Pulmonary artery endothelial cell (primary cell): ENCODE data around the gene RPS14. TPM values are rescaled to one million over a fixed set of nuclear protein-coding genes. Genes with fewer than 3 reads are reported as not detected.
"Not testable (repeated sequence)": the region's sequence is repeated elsewhere in the genome, so short reads cannot be mapped to it uniquely, and the experiment has no call there.

Source experiments
- DNase-seq: peaks from one replicate; pipeline ENCODE4 v3.0.0-alpha.2; 2011; ENCODE audit warnings: low read depth, low spot score
- total RNA-seq: library from RNA; depleted of rRNA; stranded (reverse); fragments of >200 nt; gene quantifications from 2 replicates; pipeline ENCODE4 v1.2.3, GENCODE V29; 2014

RPS14 gene
- total RNA-seq, 1 donor from 2014 or later, result 2,829 TPM

DNA sequence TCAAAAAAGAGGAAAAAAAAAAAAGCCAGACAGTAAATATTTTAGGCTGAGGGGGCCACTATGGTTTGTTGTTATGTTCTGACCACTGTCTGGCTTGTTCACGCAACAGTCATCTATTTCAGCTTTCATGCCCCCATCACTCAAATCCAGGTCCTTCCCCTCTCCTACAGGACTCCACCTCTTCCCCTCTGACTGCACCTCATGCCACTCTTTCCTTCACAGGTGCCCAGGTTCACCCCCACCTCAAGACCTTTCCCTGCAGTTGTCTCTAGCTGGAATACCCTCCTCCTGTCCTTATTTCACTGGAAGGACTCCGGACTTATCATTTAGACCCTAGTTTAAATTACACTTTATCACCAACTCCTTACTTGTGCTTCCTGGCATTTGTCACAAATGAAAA lies 3.5 kb downstream of the RPS14 start:
- no peak for DNase-seq

DNA sequence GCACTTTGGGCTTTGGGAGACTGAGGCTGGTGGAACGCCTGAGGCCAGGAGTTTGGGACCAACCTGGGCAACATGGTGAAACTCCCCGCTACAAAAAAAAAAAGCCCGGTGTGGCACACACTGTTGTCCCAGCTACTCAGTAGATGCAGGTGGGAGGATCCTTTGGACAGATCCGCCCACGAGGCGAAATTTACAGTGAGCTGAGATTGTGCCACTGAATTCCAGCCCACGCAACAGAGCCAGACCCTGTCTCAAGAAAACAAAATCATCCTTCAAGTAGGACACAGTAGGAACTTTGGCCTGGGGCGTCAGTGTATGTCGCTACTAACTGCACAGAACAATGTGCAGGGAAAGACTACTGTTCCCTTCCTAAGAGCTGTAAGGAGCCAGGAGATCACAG lies 4.8 kb downstream of the RPS14 start:
- no peak for DNase-seq

DNA sequence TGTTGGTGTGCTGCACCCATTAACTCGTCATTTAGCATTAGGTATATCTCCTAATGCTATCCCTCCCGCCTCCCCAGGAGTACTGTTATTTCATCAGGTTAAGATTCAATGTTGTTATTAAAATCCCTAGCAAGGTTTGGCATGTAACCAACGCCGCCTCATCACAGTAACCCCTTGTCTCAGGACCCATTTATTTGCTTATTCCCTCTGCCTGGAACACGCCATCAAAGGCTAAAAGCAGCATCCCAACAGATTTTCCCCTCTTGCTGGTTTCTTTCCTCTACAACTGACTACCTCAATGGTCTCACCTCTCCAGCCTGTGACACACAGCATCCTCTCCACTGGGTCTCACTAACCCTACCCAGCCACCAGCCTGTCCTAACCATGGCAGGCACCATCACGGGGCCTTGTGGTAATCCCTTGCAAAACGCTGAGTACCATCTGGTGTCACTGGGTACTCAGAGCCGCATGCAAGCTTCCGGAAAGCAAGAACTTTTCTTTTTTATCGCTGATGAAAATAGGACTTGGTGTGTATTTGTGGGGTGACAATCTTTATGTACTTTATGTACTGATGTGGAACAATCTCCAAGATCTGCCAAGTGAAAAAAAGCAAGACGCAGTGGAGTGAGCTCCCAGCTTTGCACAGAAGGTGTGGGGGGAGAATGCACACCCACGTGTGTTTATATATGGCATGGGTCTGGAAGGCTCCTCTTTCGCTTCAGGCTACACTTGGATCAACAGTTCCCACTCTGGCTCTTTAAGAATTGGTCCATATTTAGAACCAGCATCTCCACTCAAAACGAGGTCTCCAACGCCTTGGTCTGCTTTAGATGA lies 6.1 kb downstream of the RPS14 start:
- DNase-seq, result no peak

DNA sequence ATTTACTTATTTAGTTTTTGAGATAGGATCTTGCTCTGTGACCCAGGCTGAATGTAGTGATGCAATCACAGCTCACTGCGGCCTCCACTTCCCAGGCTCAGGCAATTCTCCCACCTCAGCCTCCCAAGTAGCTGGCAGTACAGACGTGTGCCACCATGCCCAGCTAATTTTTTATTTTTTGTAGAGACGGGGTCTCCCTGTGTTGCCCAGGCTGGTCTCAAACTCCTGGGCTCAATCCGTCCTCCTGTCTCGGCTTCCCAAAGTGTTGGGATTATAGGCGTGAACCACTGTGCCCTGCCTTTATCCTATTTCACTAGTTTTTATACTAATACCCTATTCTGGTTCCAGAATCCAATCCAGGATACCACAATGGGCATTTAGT lies 6.8 kb downstream of the RPS14 start:
- DNase-seq, result no peak

DNA sequence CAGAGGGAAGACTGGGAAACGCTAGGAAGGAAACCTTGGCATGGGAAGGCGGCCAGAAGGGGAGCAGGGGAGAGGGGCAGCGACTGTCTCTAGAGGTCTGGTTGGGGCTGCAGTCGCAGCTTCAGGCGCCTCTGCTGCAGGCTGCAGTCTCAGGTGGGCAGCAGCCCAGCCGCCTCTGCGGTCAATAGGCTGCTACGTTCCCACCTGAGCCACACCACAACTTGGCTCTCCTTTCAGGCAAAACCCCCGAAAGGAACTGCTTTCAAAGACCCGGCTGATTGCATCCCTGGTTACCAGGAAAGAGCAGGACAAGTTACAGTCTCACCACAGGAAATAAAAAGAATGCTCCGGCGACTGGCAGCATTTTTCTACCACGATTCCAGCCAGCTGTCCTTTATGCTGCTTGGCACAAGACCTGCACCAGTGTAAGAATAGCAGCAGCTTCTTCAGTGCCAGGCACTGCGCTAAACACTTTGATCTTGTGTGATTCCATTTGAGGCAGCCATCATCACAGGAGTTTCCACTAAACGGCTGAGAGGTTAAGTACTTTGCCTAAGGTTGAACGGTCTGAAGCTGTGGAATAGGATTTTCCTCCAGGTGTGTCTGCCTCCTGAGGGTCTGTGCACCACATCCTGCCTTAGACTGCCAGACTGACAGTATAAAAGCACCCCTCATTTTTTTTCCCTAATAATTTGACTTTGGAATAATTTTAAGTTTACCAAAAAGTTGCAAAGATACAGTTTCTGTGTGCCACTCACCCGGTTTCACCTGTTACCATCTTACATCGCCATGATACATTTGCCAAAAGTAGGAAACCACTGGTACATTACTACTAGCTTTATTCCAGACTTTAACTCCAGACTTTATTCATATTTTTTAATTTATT lies 7.5 kb downstream of the RPS14 start:
- DNase-seq, result no peak

DNA sequence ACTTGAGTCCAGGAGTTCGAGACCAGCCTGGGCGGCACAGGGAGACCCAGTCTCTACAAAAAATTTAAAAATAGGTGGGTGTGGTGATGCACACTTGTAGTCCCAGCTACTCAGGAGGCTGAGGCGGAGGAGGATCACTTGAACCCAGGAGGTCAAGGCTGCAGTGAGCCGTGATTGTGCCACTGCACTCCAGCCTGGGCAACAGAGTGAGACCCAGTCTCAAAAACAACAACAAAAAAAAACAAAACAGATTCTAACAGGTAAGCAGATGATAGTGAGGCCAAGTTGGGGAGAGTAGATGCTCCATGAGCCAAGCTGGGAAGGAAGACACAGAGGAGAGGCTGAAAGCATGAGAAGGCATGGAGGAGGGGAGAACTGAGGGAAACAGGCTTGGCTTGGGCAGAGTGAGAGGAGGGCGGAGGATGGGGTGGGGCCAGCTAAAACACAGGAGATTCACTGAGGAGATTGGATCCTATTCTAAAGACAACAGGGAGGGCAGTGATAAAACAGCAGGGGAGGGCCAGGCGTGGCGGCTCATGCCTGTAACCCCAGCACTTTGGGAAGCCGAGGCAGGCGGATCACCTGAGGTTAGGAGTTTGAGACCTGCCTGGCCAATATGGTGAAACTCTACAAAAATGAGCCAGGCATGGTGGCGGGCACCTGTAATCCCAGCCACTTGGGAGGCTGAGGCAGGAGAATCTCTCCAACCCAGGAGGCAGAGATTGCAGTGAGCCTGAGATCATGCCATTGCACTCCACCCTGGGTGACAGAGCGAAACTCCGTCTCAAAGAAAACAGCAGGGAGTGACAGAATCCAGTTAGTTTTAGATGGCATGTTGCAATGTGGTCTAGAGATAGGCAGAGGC lies 8.4 kb downstream of the RPS14 start:
- DNase-seq, result no peak

DNA sequence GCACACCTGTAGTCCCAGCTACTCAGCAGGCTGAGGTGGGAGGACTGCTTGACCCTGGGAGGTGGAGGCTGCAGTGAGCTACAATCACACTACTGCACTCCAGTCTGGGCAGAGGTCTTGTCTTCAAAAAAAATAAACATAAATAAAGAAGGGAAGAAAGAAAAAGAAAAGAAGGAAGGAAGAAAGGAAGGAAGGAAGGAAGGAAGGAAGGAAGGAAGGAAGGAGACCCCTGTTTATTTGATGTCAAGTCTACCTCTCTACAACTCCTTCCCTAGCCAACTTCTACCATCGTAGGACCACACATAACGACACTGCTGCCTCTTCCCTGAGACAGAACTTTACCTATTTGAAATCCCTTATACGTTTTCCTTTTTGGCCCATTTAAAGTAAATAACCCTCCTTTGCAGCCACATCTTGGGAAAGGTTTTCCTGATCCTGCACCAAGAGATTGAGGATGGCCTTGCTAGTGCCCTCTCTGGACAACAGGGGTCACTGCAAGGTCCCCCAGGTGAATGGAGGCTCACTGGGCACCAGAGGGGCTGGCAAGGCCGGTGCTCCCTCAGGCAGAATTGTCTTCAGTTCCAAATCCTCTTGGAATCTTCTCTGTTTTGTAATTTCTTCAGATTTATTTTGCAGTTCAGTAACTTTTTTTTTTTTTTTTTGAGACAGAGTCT lies 10.5 kb downstream of the RPS14 start:
- DNase-seq, result no peak

DNA sequence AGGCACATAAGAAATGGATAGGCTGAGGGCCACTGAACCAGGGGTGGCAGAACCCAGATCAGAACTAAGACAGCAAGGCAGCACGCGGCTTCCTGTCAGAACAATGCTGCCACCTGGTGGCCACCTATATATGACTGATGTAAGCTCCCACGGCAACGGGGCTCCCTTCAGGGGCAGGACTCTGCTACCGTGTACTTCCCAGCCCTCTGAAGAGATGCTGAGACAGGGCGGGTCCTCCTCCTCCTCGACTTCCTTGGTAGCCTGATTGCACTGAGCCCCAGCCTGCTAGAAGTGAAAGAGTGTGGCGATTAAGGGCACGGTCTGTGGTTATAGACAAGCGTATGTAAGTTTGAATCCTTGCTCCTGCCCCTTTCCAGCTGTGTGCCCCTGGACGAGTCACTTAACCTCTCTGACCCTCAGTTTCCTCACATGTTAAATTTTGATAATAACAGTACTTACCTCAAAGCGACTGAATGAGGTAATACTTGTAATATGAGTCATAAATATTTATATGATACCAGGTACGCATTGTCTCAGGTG lies 13.3 kb downstream of the RPS14 start:
- DNase-seq, result peak; percentile 52

DNA sequence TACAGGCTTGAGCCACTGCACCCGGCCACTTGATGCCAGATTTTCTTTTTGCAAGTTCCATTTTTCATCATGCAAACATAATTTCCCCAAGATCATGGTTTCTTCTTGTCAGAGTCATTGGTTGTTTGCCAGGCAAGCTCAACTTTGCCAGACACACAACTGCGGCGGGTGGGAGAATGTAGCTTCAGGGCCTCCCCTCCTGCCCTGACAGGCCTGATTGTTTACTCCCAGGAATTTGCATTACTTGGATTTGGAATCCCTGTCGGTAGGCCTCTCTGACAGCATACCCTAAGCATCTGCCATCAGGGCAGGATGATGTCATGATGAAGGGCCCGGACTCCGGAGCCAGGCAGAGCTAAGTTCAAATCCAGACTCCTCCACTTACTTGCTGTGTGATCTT lies 15.1 kb downstream of the RPS14 start:
- no peak for DNase-seq

DNA sequence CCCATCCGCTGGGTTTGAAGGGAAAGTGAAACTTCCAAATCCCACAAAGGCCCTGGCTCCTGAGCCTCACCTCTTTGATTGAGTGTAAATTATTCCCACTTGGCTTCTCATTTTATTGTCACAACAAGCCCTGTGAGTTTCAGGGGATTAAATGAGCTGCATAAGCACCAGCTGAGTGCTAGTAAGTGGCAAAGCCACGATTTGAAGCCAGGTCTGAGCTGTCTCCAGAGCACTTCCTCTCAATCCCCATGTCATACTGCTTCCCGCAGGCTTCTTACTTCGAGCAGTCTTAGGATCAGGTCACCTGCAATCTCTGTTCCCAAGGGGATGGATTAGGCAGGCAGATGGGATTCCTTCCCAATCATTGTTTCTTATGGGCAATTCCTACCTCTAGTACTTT lies 18.0 kb downstream of the RPS14 start:
- no peak for DNase-seq

DNA sequence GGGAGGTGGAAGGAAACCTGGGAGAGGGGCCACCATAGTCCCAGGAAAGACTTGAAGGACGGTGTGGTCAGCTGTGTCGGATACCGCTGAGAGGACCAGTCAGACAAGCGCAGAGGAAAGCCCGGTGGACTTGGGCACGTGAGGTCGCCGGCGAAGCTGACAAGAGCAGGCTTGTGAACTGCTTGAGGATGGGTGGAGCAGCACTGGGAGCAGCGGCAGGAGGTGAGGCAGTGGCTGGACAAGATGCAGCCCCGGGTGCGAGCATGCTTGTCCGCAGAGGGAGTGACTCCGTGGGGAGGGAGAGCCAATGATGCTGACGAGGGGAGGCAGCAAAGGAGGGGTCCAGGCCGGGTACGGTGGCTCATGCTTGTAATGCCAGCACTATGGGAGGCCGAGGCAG lies 18.5 kb downstream of the RPS14 start:
- no peak for DNase-seq

DNA sequence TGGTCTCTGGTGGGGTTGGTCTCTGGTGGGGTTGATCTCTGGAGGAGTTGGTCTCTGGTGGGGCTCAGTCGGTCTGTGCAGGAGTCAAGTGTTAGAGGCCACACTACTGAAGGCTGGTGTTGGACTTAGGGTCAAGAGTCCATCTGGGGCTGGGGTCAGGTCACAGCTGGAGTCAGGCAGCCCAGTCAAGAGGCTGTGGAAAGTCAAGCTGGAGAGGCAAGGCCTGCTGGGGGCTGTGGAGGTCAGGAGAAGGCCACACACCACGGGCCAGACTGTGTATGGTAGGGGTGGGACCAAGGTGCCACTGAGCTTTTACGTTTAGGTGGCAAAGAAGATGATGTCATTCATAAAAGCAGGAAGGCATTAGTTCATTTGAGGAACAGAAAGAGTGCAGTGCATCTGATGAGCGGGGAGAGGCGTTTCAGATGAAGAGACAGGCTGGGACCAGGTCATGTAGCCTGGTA lies 20.1 kb downstream of the RPS14 start:
- no peak for DNase-seq

DNA sequence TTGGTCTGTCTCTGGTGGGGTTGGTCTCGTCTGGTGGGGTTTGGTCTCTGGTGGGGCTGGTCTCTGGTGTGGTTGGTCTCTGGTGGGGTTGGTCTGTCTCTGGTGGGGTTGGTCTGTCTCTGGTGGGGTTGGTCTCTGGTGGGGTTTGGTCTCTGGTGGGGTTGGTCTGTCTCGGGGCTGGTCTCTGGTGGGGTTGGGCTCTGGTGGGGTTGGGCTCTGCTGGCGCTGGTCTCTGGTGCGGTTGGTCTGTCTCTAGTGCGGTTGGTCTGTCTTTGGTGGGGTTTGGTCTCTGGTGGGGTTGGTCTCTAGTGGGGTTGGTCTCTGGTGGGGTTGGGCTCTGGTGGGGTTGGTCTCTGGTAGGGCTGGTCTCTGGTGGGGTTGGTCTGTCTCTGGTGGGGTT lies 20.6 kb downstream of the RPS14 start:
- DNase-seq, result no peak

DNA sequence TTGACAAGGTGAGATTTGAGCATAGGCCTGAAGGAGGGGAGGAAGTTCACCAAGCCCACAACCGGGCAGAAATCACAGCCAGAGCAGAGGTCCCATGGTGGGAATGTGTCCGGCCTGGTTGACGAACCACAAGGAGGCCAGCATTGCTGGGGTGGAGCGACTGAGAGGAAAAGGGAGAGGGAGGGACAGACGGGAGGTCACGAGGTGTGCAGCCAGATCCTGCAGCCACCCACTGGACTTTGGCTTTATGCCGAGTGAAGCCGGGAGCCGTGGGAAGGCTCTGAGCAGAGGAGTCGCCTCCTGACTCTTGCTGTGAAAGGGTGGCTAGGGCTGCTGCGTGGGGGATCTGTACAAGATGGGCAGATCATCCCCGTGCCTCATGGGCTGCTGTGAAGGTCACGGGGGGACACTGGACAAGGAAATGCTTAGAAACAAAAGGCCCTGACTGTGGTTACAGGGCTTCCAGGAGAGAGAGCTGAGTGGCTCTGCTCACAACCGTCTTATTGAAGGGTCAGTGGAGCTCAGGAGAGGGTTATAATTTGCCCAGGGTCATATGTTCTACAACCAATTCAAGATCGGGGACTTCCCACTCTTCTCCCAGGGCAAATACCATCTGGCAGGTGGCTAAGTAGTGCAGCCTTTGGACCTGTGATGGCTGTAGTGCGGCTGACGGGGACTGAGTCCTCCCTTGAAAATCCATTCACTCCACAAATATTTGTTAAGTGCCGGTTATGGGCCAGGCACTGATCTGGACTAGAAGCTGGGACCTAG lies 21.2 kb downstream of the RPS14 start:
- no peak for DNase-seq

DNA sequence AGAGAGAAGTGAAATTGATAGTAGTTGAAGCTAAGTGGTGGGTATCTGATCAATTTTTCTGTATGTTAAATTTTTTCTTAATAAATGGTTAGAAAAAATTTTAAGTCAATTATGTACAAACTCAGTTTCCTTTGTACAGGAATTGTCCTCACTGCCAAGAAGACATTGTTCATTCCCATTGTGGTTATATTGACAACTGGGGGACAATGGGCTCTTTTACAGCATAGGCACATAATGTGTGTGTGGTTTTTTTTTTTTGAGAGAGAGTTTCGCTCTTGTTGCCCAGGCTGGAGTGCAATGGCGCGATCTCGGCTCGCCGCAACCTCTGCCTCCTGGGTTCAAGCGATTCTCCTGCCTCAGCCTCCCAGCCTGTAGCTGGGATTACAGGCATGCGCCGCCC lies 23.4 kb downstream of the RPS14 start:
- not testable (repeated sequence) for DNase-seq

DNA sequence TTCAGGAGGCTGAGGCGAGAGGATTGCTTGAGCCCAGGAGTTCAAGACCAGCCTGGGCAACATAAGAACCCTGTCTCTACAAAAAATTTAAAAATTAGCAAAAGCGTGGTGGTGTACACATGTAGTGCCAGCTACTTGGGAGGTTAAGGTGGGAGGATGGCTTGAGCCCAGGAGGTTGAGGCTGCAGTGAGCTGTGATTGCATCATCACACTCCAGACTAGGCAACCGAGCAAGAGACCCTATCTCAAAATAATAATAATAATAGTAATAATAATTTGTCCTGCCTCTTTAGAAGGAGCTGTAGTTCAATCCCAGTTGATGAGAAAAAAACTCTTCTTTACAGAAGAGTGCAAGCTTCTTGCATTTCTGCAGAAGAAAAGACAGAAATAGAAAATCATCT lies 26.8 kb downstream of the RPS14 start:
- DNase-seq, result no peak

DNA sequence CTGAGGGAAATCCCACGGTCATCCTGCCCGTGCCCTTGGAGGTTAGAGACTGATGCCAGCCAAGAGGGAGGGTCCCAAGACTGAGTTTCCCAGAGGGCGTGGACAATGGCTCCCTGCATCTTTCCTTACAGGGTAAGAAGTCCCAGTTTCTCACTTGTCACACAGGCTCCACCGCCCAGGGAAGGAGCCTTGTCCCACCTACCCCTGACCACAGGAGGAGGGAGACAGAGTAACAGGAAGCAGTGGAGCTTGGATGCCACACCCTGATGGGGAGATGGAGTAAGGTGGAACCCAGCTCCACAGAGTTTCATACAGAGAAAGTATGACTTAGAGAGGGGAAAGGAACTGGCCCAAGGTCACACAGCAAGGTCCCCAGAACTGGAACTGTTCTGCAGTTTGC lies 27.5 kb downstream of the RPS14 start:
- no peak for DNase-seq

DNA sequence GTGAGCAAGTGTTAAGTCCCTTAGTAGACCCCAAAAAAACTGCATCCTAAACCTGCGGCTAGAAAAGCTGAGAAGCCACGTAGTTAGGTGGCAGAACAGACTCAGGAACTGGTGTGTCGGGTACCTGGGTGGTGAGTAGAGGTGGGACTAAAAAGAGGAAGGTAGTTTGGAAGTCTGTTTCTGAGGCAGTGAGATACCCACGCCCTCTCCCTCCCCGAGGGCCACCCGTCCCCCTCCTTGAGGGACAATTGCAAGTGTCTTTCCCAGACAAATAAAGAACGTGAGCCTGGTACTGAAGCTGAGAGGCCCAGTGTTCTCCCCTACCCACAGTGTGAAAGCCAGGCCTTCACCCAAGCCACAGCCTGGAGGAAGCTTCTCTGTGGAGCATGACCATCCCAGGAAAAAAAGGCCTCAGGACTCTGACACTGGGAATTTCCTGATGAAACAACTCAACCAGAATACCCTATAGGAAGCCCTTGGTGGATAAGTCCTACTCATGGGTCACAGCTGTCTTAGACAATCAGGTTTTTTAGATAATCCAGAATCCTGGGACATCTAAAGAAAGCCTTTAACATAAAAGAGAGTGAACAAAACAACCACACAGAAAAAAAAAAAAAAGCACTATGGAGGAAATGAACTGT lies 29.8 kb downstream of the RPS14 start:
- no peak for DNase-seq
